Esophagus squamous epithelium (tissue), 4 donors: Measurements from ENCODE around the gene RAP1A.

ENCODE experiments used
- POLR2A ChIP-seq, 4 donors: fragments of 450-650 bp; IDR thresholded peaks; one replicate each; pipeline ENCODE4 v1.6.1; 2017; ENCODE audit warnings: antibody characterized with exemption in 4 of 4, mild to moderate bottlenecking in 4 of 4, moderate library complexity in 3 of 4
- TF ChIP-seq, protein P1 (sequence below), 6 experiments: fragments of 450-650 bp in 4 of 6; fragments of 200-600 bp in 2 of 6; sonication (generic) in 2 of 6; IDR thresholded peaks; one replicate each; pipeline ENCODE4 v1.5.1; 2016 to 2019; ENCODE audit warnings: antibody characterized with exemption in 6 of 6, mild to moderate bottlenecking in 4 of 6, moderate library complexity in 4 of 6

DNA sequence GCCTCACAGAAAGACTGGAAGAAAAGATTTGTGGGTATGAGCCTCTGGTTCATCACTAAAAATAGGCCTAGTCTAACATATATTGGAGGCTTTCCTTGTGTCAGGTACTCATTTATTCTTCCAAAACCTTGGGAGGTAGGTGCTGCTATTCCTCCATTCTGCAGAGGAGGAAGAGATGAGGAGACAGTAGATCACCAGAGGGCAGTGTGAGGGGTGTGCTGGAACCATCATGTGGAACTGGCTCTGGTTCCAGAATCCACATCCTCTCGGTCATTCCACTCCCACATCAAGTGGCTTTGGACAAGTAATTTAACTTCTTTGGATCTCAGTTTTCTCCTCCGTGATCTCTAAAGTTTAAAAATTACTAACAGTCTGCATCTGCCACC, 127.0 kb downstream of the RAP1A start:
- TF ChIP-seq POLR2A (IDR thresholded peaks at IDR 0.05): no peak
- TF ChIP-seq, protein P1, sequence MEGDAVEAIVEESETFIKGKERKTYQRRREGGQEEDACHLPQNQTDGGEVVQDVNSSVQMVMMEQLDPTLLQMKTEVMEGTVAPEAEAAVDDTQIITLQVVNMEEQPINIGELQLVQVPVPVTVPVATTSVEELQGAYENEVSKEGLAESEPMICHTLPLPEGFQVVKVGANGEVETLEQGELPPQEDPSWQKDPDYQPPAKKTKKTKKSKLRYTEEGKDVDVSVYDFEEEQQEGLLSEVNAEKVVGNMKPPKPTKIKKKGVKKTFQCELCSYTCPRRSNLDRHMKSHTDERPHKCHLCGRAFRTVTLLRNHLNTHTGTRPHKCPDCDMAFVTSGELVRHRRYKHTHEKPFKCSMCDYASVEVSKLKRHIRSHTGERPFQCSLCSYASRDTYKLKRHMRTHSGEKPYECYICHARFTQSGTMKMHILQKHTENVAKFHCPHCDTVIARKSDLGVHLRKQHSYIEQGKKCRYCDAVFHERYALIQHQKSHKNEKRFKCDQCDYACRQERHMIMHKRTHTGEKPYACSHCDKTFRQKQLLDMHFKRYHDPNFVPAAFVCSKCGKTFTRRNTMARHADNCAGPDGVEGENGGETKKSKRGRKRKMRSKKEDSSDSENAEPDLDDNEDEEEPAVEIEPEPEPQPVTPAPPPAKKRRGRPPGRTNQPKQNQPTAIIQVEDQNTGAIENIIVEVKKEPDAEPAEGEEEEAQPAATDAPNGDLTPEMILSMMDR (IDR thresholded peaks at IDR 0.05): no peak
